SK-N-SH treated with all-trans-retinoic acid at 6 μM for 48 hours (cell line): ENCODE results near the gene PFN4.

Experiments used
- ATAC-seq: fragments of 200-7000 bp; cut with Tn5 transposase; 3 replicates; pipeline ENCODE4 v1.9.1; 2020; ENCODE audit warnings: mild to moderate bottlenecking, moderate library complexity
- ARNTL ChIP-seq: fragments of 450-650 bp; formaldehyde crosslinking; IDR thresholded peaks from 2 replicates; pipeline ENCODE4 v1.5.0; 2020; ENCODE audit warnings: low read depth, mild to moderate bottlenecking, moderate library complexity, borderline replicate concordance
- CSDC2 ChIP-seq: fragments of 250-450 bp; sonication (Bioruptor Pico); IDR thresholded peaks from 2 replicates; pipeline ENCODE4 v1.5.0; 2020; ENCODE audit warnings: mild to moderate bottlenecking, moderate library complexity
- ESRRG ChIP-seq: fragments of 250-450 bp; sonication (Bioruptor Pico); IDR thresholded peaks from 2 replicates; pipeline ENCODE4 v1.6.1; 2021; ENCODE audit warnings: mild to moderate bottlenecking
- ISL1 ChIP-seq: fragments of 250-450 bp; sonication (Bioruptor Pico); IDR thresholded peaks from 2 replicates; pipeline ENCODE4 v2.1.2; 2022; ENCODE audit warnings: mild to moderate bottlenecking, moderate library complexity
- OSR1 ChIP-seq: fragments of 250-450 bp; sonication (Bioruptor Pico); IDR thresholded peaks from 2 replicates; pipeline ENCODE4 v1.8.0; 2022; ENCODE audit warnings: moderate library complexity, mild to moderate bottlenecking, inconsistent platforms
- PPARA ChIP-seq: fragments of 250-450 bp; sonication (Bioruptor Pico); IDR thresholded peaks from 2 replicates; pipeline ENCODE4 v1.5.0; 2020; ENCODE audit warnings: mild to moderate bottlenecking, borderline replicate concordance
- RARB ChIP-seq: fragments of 250-450 bp; sonication (Bioruptor Pico); IDR thresholded peaks from 2 replicates; pipeline ENCODE4 v1.8.0; 2021; ENCODE audit warnings: mild to moderate bottlenecking, moderate library complexity
- SNAI2 ChIP-seq: fragments of 250-450 bp; sonication (Bioruptor Pico); IDR thresholded peaks from 2 replicates; pipeline ENCODE4 v1.5.0; 2020; ENCODE audit warnings: mild to moderate bottlenecking, moderate library complexity
- TCF4 ChIP-seq: fragments of 250-450 bp; sonication (Bioruptor Pico); IDR thresholded peaks from 2 replicates; pipeline ENCODE4 v1.8.0; 2021; ENCODE audit warnings: mild to moderate bottlenecking, moderate library complexity, borderline replicate concordance
- TOX ChIP-seq: fragments of 250-450 bp; sonication (Bioruptor Pico); IDR thresholded peaks from 2 replicates; pipeline ENCODE4 v1.8.0; 2021; ENCODE audit warnings: mild to moderate bottlenecking, moderate library complexity, borderline replicate concordance
- ZC3H10 ChIP-seq: fragments of 250-450 bp; sonication (Bioruptor Pico); IDR thresholded peaks from 2 replicates; pipeline ENCODE4 v1.5.1; 2021; ENCODE audit warnings: mild to moderate bottlenecking, moderate library complexity
- ZFP3 ChIP-seq: fragments of 250-450 bp; sonication (Bioruptor Pico); IDR thresholded peaks from 2 replicates; pipeline ENCODE4 v1.5.0; 2020; ENCODE audit warnings: mild to moderate bottlenecking, moderate library complexity
- ZFP30 ChIP-seq: fragments of 450-650 bp; formaldehyde crosslinking; IDR thresholded peaks from 2 replicates; pipeline ENCODE4 v1.5.0; 2022; ENCODE audit warnings: mild to moderate bottlenecking, moderate library complexity
- ZNF565 ChIP-seq: fragments of 450-650 bp; formaldehyde crosslinking; conservative IDR thresholded peaks from 2 replicates; pipeline ENCODE4 v1.5.0; 2020; ENCODE audit warnings: low read depth, mild to moderate bottlenecking, moderate library complexity
- ZNF70 ChIP-seq: fragments of 450-650 bp; formaldehyde crosslinking; IDR thresholded peaks from 2 replicates; pipeline ENCODE4 v1.5.0; 2020; ENCODE audit warnings: mild to moderate bottlenecking, moderate library complexity
- ZNF8 ChIP-seq: fragments of 450-650 bp; formaldehyde crosslinking; IDR thresholded peaks from 2 replicates; pipeline ENCODE4 v1.5.0; 2020; ENCODE audit warnings: mild to moderate bottlenecking, moderate library complexity
- TF ChIP-seq, protein P1 (sequence below): fragments of 250-450 bp; sonication (Bioruptor Pico); IDR thresholded peaks from 2 replicates; pipeline ENCODE4 v1.5.1; 2021; ENCODE audit warnings: mild to moderate bottlenecking, moderate library complexity
- TF ChIP-seq, protein P2 (sequence below): fragments of 250-450 bp; sonication (Bioruptor Pico); IDR thresholded peaks from 2 replicates; pipeline ENCODE4 v1.8.0; 2020; ENCODE audit warnings: mild to moderate bottlenecking, moderate library complexity, borderline replicate concordance
- TF ChIP-seq, protein P3 (sequence below): fragments of 250-450 bp; sonication (Bioruptor Pico); IDR thresholded peaks from 2 replicates; pipeline ENCODE4 v1.8.0; 2021; ENCODE audit warnings: low read depth, mild to moderate bottlenecking, moderate library complexity, borderline replicate concordance
- TF ChIP-seq, protein P4 (sequence below): fragments of 250-450 bp; sonication (Bioruptor Pico); IDR thresholded peaks from 2 replicates; pipeline ENCODE4 v1.5.1; 2020; ENCODE audit warnings: low read depth, mild to moderate bottlenecking, moderate library complexity
- TF ChIP-seq, protein P5 (sequence below): fragments of 250-450 bp; sonication (Bioruptor Pico); IDR thresholded peaks from 2 replicates; pipeline ENCODE4 v1.5.0; 2020; ENCODE audit warnings: mild to moderate bottlenecking, moderate library complexity

Gene PFN4

DNA sequence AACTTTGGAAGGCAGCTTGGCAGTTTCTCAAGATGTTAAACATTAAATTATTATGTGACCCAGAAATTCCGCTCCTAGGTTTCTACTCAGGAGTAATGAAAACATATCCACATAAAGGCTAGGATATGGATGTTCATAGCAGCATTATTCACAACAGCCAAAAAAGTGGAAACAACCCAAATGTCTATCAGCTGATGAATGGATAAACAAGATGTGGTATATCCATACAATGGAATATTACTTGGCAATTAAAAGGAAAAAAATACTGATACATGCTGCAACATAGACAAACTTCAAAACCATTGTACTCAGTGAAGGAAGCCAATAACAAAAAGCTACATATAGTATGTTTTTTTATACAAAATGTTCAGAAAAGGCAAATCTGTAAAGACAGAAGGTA, 39.4 kb upstream of the PFN4 start:
- TF ChIP-seq ZNF8 (CRISPR knock-in tag): peak; percentile 99
- TF ChIP-seq, protein P1, sequence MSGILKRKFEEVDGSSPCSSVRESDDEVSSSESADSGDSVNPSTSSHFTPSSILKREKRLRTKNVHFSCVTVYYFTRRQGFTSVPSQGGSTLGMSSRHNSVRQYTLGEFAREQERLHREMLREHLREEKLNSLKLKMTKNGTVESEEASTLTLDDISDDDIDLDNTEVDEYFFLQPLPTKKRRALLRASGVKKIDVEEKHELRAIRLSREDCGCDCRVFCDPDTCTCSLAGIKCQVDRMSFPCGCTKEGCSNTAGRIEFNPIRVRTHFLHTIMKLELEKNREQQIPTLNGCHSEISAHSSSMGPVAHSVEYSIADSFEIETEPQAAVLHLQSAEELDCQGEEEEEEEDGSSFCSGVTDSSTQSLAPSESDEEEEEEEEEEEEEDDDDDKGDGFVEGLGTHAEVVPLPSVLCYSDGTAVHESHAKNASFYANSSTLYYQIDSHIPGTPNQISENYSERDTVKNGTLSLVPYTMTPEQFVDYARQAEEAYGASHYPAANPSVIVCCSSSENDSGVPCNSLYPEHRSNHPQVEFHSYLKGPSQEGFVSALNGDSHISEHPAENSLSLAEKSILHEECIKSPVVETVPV (CRISPR knock-in tag): no peak
- ATAC-seq: no peak

DNA sequence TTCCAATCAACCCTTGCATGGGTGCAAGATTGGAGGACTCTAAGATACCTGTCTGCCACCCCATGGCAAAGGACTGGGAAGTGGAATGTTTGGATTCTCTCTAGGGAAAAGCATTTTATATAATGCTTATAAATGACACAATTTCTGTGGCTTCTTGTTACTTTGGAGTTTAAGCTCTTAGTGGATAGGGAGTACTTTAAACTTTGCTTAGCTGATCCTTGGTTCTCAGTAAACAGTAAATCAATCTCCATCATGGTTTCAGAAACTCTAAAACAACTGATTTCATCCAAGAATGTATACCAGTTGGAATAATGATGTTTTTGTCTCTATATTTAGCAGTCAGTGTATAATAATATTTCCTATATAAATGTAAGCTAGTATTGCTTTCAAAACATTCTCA, 37.6 kb upstream of the PFN4 start:
- TF ChIP-seq, protein P1 (CRISPR knock-in tag): no peak
- TF ChIP-seq ZNF70 (no peak), PPARA (CRISPR knock-in tag) (no peak), RARB (CRISPR knock-in tag) (no peak), TOX (CRISPR knock-in tag) (no peak), ARNTL (CRISPR knock-in tag) (no peak), ZC3H10 (no peak), ISL1 (CRISPR knock-in tag) (no peak), ZNF565 (CRISPR knock-in tag) (no peak), ZFP30 (CRISPR knock-in tag) (no peak), ZFP3 (CRISPR knock-in tag) (no peak), ZNF8 (CRISPR knock-in tag) (no peak), TCF4 (CRISPR knock-in tag) (no peak), OSR1 (CRISPR knock-in tag) (no peak), ESRRG (CRISPR knock-in tag) (no peak)
- TF ChIP-seq, protein P2, sequence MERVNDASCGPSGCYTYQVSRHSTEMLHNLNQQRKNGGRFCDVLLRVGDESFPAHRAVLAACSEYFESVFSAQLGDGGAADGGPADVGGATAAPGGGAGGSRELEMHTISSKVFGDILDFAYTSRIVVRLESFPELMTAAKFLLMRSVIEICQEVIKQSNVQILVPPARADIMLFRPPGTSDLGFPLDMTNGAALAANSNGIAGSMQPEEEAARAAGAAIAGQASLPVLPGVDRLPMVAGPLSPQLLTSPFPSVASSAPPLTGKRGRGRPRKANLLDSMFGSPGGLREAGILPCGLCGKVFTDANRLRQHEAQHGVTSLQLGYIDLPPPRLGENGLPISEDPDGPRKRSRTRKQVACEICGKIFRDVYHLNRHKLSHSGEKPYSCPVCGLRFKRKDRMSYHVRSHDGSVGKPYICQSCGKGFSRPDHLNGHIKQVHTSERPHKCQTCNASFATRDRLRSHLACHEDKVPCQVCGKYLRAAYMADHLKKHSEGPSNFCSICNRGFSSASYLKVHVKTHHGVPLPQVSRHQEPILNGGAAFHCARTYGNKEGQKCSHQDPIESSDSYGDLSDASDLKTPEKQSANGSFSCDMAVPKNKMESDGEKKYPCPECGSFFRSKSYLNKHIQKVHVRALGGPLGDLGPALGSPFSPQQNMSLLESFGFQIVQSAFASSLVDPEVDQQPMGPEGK: no peak
- TF ChIP-seq, protein P3, sequence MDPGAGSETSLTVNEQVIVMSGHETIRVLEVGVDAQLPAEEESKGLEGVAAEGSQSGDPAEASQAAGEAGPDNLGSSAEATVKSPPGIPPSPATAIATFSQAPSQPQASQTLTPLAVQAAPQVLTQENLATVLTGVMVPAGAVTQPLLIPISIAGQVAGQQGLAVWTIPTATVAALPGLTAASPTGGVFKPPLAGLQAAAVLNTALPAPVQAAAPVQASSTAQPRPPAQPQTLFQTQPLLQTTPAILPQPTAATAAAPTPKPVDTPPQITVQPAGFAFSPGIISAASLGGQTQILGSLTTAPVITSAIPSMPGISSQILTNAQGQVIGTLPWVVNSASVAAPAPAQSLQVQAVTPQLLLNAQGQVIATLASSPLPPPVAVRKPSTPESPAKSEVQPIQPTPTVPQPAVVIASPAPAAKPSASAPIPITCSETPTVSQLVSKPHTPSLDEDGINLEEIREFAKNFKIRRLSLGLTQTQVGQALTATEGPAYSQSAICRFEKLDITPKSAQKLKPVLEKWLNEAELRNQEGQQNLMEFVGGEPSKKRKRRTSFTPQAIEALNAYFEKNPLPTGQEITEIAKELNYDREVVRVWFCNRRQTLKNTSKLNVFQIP (CRISPR knock-in tag): no peak
- TF ChIP-seq, protein P4, sequence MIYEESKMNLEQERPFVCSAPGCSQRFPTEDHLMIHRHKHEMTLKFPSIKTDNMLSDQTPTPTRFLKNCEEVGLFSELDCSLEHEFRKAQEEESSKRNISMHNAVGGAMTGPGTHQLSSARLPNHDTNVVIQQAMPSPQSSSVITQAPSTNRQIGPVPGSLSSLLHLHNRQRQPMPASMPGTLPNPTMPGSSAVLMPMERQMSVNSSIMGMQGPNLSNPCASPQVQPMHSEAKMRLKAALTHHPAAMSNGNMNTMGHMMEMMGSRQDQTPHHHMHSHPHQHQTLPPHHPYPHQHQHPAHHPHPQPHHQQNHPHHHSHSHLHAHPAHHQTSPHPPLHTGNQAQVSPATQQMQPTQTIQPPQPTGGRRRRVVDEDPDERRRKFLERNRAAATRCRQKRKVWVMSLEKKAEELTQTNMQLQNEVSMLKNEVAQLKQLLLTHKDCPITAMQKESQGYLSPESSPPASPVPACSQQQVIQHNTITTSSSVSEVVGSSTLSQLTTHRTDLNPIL (CRISPR knock-in tag): no peak
- no peak for ATAC-seq

DNA sequence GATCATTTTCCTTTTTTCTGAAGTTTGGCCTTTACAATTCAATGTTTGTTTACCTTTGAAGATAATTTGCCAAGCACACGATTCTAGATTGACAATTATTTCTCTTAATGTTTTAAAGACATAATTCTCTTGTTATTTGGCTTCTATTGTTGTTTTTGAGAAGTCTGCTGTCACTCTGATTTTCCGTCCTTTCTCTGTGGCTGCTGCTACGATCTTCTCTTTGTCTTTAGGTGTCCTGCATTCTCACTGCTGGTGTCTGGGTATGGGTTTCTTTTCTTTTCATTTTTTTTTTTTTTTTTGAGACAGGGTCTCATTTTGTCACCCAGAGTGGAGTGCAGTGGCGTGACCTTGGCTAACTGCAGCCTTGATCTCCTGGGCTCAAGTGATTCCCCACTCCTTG, 36.6 kb upstream of the PFN4 start:
- ATAC-seq: no peak
- TF ChIP-seq, protein P3 (CRISPR knock-in tag): no peak
- TF ChIP-seq, protein P5, sequence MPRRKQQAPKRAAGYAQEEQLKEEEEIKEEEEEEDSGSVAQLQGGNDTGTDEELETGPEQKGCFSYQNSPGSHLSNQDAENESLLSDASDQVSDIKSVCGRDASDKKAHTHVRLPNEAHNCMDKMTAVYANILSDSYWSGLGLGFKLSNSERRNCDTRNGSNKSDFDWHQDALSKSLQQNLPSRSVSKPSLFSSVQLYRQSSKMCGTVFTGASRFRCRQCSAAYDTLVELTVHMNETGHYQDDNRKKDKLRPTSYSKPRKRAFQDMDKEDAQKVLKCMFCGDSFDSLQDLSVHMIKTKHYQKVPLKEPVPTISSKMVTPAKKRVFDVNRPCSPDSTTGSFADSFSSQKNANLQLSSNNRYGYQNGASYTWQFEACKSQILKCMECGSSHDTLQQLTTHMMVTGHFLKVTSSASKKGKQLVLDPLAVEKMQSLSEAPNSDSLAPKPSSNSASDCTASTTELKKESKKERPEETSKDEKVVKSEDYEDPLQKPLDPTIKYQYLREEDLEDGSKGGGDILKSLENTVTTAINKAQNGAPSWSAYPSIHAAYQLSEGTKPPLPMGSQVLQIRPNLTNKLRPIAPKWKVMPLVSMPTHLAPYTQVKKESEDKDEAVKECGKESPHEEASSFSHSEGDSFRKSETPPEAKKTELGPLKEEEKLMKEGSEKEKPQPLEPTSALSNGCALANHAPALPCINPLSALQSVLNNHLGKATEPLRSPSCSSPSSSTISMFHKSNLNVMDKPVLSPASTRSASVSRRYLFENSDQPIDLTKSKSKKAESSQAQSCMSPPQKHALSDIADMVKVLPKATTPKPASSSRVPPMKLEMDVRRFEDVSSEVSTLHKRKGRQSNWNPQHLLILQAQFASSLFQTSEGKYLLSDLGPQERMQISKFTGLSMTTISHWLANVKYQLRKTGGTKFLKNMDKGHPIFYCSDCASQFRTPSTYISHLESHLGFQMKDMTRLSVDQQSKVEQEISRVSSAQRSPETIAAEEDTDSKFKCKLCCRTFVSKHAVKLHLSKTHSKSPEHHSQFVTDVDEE: no peak
- TF ChIP-seq SNAI2 (no peak), ZNF565 (CRISPR knock-in tag) (no peak), CSDC2 (CRISPR knock-in tag) (no peak), ESRRG (CRISPR knock-in tag) (no peak), TOX (CRISPR knock-in tag) (no peak), ZC3H10 (no peak), ZNF70 (no peak)
- TF ChIP-seq, protein P2: no peak
